Ureter (tissue), 1 donor: ENCODE results near the gene IGLL1. TPM values are rescaled to one million over a fixed set of nuclear protein-coding genes. Genes with fewer than 3 reads are reported as not detected.
"Not testable (repeated sequence)": the region's sequence is repeated elsewhere in the genome, so short reads cannot be mapped to it uniquely, and the experiment has no call there.

Experiments used
- DNase-seq: peaks from one replicate; pipeline ENCODE4 v3.0.0-alpha.2; 2020; ENCODE audit warnings: low spot score
- total RNA-seq: library from RNA; stranded (reverse); gene quantifications from one replicate; pipeline ENCODE4 v1.2.4, GENCODE V29; 2023
- donor health status: DM: yes; HTN: yes; CAD: no.

IGLL1 gene
- total RNA-seq, 1 donor from 2014 or later, result not detected

GRCh38 chr22:23540837-23541236, 39.3 kb downstream of the IGLL1 start:
- not testable (repeated sequence) for DNase-seq

GRCh38 chr22:23539839-23540198, 40.3 kb downstream of the IGLL1 start:
- not testable (repeated sequence) for DNase-seq

- DNase-seq, result peak; percentile 85
Observed at GRCh38 chr22:23539135-23539838, 40.8 kb downstream of the IGLL1 start.

- DNase-seq, result not testable (repeated sequence)
Observed at GRCh38 chr22:23538696-23539030, 41.4 kb downstream of the IGLL1 start.

- DNase-seq, result not testable (repeated sequence)
Observed at GRCh38 chr22:23537830-23538695, 42.0 kb downstream of the IGLL1 start.

- no peak for DNase-seq
Observed at GRCh38 chr22:23537416-23537815, 42.7 kb downstream of the IGLL1 start.

- peak; percentile 35 for DNase-seq
Observed at GRCh38 chr22:23536821-23537345, 43.2 kb downstream of the IGLL1 start.

- peak; percentile 44 for DNase-seq
Observed at GRCh38 chr22:23535790-23536661, 44.1 kb downstream of the IGLL1 start.

GRCh38 chr22:23534851-23535717, 45.0 kb downstream of the IGLL1 start:
- no peak for DNase-seq

- no peak for DNase-seq
Observed at GRCh38 chr22:23534201-23534850, 45.8 kb downstream of the IGLL1 start.

- no peak for DNase-seq
Observed at GRCh38 chr22:23533771-23534191, 46.3 kb downstream of the IGLL1 start.

GRCh38 chr22:23533328-23533762, 46.7 kb downstream of the IGLL1 start:
- no peak for DNase-seq

GRCh38 chr22:23532731-23533130, 47.4 kb downstream of the IGLL1 start:
- no peak for DNase-seq

GRCh38 chr22:23531966-23532705, 48.0 kb downstream of the IGLL1 start:
- no peak for DNase-seq

- no peak for DNase-seq
Observed at GRCh38 chr22:23531283-23531956, 48.7 kb downstream of the IGLL1 start.

- DNase-seq, result no peak
Observed at GRCh38 chr22:23530766-23531282, 49.3 kb downstream of the IGLL1 start.

- DNase-seq, result no peak
Observed at GRCh38 chr22:23530106-23530505, 50.0 kb downstream of the IGLL1 start.

- DNase-seq, result no peak
Observed at GRCh38 chr22:23529166-23530103, 50.7 kb downstream of the IGLL1 start.
